Measurements from ENCODE around the gene REL.

GRCh38 chr2:60852282-60852860 is 29.0 kb upstream of the REL start:
- TF ChIP-seq POLR2A (IDR thresholded peaks at IDR 0.05) (no peak), CTCF (IDR thresholded peaks at IDR 0.05) (no peak), EP300 (IDR thresholded peaks at IDR 0.05) (no peak), POLR2AphosphoS5 (IDR thresholded peaks at IDR 0.05) (no peak)

All from sigmoid colon (tissue), 4 donors.